BLaER1 (cell line): Measurements from ENCODE around the gene UVSSA.

Experiments
- H3K27ac ChIP-seq: shearing (Covaris generic); formaldehyde crosslinking; 2 replicates; pipeline ENCODE4 v1.8.1; 2022
- H3K27me3 ChIP-seq: shearing (Covaris generic); formaldehyde crosslinking; 2 replicates; pipeline ENCODE4 v1.8.1; 2022
- H3K36me3 ChIP-seq: shearing (Covaris generic); formaldehyde crosslinking; 2 replicates; pipeline ENCODE4 v1.8.1; 2022
- H3K4me1 ChIP-seq: shearing (Covaris generic); formaldehyde crosslinking; 2 replicates; pipeline ENCODE4 v1.8.1; 2022
- H3K4me2 ChIP-seq: shearing (Covaris generic); formaldehyde crosslinking; 2 replicates; pipeline ENCODE4 v1.8.1; 2022
- H3K4me3 ChIP-seq: shearing (Covaris generic); formaldehyde crosslinking; 2 replicates; pipeline ENCODE4 v1.8.1; 2022
- H3K9ac ChIP-seq: shearing (Covaris generic); formaldehyde crosslinking; 2 replicates; pipeline ENCODE4 v1.8.1; 2022
- H3K9me3 ChIP-seq: shearing (Covaris generic); formaldehyde crosslinking; 2 replicates; pipeline ENCODE4 v1.8.1; 2022
- H4K20me1 ChIP-seq: shearing (Covaris generic); formaldehyde crosslinking; 2 replicates; pipeline ENCODE4 v1.8.1; 2022
- Cebpa-rat ChIP-seq: shearing (Covaris generic); IDR thresholded peaks from 2 replicates; pipeline ENCODE4 v1.8.1; 2022

Gene UVSSA

GRCh38 chr4:1400831-1401408 lies 53.9 kb downstream of the UVSSA start:
- no peak for TF ChIP-seq Cebpa-rat
- Histone ChIP-seq H3K9me3 (peaks cover 93% of the 10 kb centered on the region), H4K20me1 (no peaks in the 10 kb centered on the region), H3K27me3 (no peaks in the 10 kb centered on the region), H3K4me3 (no peak overlapping the region), H3K36me3 (no peaks in the 10 kb centered on the region), H3K4me2 (no peak overlapping the region), H3K27ac (no peak overlapping the region), H3K9ac (no peak overlapping the region), H3K4me1 (no peaks in the 10 kb centered on the region)

GRCh38 chr4:1401409-1402020 lies 54.5 kb downstream of the UVSSA start:
- Histone ChIP-seq H3K9ac (no peak overlapping the region), H3K4me1 (no peaks in the 10 kb centered on the region), H4K20me1 (no peaks in the 10 kb centered on the region), H3K4me3 (no peak overlapping the region), H3K27me3 (no peaks in the 10 kb centered on the region), H3K36me3 (no peaks in the 10 kb centered on the region), H3K9me3 (peaks cover 93% of the 10 kb centered on the region), H3K27ac (no peak overlapping the region), H3K4me2 (no peak overlapping the region)
- no peak for TF ChIP-seq Cebpa-rat

DNA sequence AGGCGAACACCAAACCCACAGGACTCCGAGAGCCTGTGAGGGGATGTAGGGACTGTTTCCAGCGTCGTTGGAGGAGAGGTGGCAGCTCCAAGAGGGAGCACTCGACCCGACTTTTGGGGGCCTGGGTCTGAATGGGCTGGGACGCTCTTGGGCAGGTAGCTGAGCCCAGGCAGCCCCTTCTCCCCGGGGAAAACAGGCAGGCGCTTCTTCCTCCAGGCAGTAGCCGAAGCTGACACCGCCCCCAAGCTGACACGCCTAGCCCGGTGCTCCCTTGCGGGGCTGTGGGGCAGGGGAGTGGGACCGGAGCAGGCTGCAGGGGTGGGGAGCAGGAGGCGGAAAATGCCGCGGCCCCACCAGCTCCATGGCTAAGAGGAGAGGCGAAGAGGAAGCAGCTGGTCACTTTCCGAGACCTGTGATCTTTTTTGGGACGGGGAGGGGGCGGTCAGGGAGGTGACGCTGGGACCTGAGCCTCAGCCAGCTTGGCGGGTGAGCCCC lies 55.1 kb downstream of the UVSSA start:
- no peaks in the 10 kb centered on the region for H3K36me3 ChIP-seq
- H3K4me2 ChIP-seq: no peak overlapping the region
- H3K27me3 ChIP-seq: no peaks in the 10 kb centered on the region
- H3K4me3 ChIP-seq: no peak overlapping the region
- peaks cover 93% of the 10 kb centered on the region for H3K9me3 ChIP-seq
- TF ChIP-seq Cebpa-rat: no peak
- H4K20me1 ChIP-seq: no peaks in the 10 kb centered on the region
- no peaks in the 10 kb centered on the region for H3K4me1 ChIP-seq
- H3K27ac ChIP-seq: no peak overlapping the region
- no peak overlapping the region for H3K9ac ChIP-seq

GRCh38 chr4:1402516-1403091 lies 55.6 kb downstream of the UVSSA start:
- no peak for TF ChIP-seq Cebpa-rat
- Histone ChIP-seq H3K27ac (no peak overlapping the region), H3K4me2 (no peak overlapping the region), H3K9ac (no peak overlapping the region), H3K36me3 (no peaks in the 10 kb centered on the region), H3K4me3 (no peak overlapping the region; the same call in 1 of the 2 replicates), H3K9me3 (peaks cover 93% of the 10 kb centered on the region), H3K4me1 (no peaks in the 10 kb centered on the region), H4K20me1 (no peaks in the 10 kb centered on the region), H3K27me3 (no peaks in the 10 kb centered on the region)

DNA sequence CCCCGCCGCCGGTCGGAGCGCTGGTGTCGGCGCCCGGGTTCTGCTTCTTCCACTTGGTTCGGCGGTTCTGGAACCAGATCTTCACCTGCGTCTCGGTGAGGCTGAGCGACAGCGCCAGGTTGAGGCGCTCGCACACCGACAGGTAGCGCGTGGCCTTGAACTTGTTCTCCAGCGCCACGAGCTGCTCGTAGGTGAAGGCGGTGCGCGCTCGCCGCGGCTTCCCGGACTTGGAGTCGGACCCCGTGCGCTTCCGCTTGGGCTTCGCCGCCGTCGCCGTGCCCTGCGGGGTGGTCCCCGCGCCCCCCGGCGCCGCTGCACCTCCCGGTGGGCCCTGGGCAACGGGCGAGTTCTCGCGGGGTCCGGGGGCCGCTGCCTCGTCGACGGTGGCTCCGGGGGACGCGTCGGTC lies 56.2 kb downstream of the UVSSA start:
- Histone ChIP-seq H3K9me3 (peaks cover 98% of the 10 kb centered on the region), H3K4me3 (no peak overlapping the region; the same call in 1 of the 2 replicates), H3K27me3 (no peaks in the 10 kb centered on the region), H3K4me1 (no peaks in the 10 kb centered on the region), H3K9ac (no peak overlapping the region), H3K4me2 (no peak overlapping the region), H3K36me3 (no peaks in the 10 kb centered on the region), H4K20me1 (no peaks in the 10 kb centered on the region), H3K27ac (no peak overlapping the region)
- no peak for TF ChIP-seq Cebpa-rat

- no peak for TF ChIP-seq Cebpa-rat
- Histone ChIP-seq H3K9ac (no peak overlapping the region), H4K20me1 (no peaks in the 10 kb centered on the region), H3K9me3 (peaks cover 99% of the 10 kb centered on the region), H3K36me3 (no peaks in the 10 kb centered on the region), H3K27ac (no peak overlapping the region), H3K4me3 (no peak overlapping the region), H3K4me2 (no peak overlapping the region), H3K4me1 (no peaks in the 10 kb centered on the region), H3K27me3 (no peaks in the 10 kb centered on the region)
Observed at GRCh38 chr4:1403591-1404572, 56.9 kb downstream of the UVSSA start.

- TF ChIP-seq Cebpa-rat: no peak
- Histone ChIP-seq H3K9me3 (peaks cover 99% of the 10 kb centered on the region), H3K4me3 (no peak overlapping the region), H3K27ac (no peak overlapping the region), H4K20me1 (no peaks in the 10 kb centered on the region), H3K36me3 (no peaks in the 10 kb centered on the region), H3K4me2 (no peak overlapping the region), H3K4me1 (no peaks in the 10 kb centered on the region), H3K9ac (no peak overlapping the region), H3K27me3 (no peaks in the 10 kb centered on the region)
Observed at GRCh38 chr4:1404573-1405253, 57.7 kb downstream of the UVSSA start.

GRCh38 chr4:1405254-1405635 lies 58.2 kb downstream of the UVSSA start:
- Histone ChIP-seq H3K9ac (no peak overlapping the region), H3K4me3 (no peak overlapping the region), H3K36me3 (no peaks in the 10 kb centered on the region), H3K4me2 (no peak overlapping the region), H3K27me3 (no peaks in the 10 kb centered on the region), H3K9me3 (peaks cover 97% of the 10 kb centered on the region), H3K4me1 (no peaks in the 10 kb centered on the region), H3K27ac (no peak overlapping the region), H4K20me1 (no peaks in the 10 kb centered on the region)
- TF ChIP-seq Cebpa-rat: no peak
